GM12878 (cell line): ENCODE results near the gene SYDE2. TPM values are rescaled to one million over a fixed set of nuclear protein-coding genes. Genes with fewer than 3 reads are reported as not detected.

Source experiments
- microRNA-seq: library from miRNA; unstranded; fragments of <30 nt; microRNA quantifications from one replicate; pipeline ENCODE4, GENCODE V29; 2018
- polyA plus RNA-seq, 11 experiments: library from polyadenylated mRNA; depleted of rRNA in 4 of 11; unstranded in 6 of 11; stranded (reverse) in 5 of 11; fragments of >200 nt; fragmentation: Nextera tagmentation in 4 of 11; fragmentation: Illumina TruSeq in 1 of 11; extraction: Ambion mirVana in 4 of 11; extraction: Trizol in 1 of 11; gene quantifications; 1 replicate in 1 of 11; 2 replicates in 10 of 11; pipeline versions ENCODE4 v1.2.1 to v1.2.3, GENCODE V29; 2011 to 2016; ENCODE audit warnings: inconsistent platforms in 2 of 11, missing spikeins in 2 of 11, low read depth in 1 of 11
- small RNA-seq: library from RNA; depleted of rRNA; stranded (forward); fragments of <200 nt; gene quantifications from one replicate; pipeline ENCODE3, GENCODE V24; 2014
- total RNA-seq, 4 experiments: library from RNA; depleted of rRNA in 3 of 4; stranded (reverse); fragments of >200 nt in 3 of 4; fragmentation: Illumina TruSeq in 1 of 4; extraction: Trizol in 1 of 4; gene quantifications; 2 replicates each; pipeline versions ENCODE4 v1.2.1 to v1.2.3, GENCODE V29; 2013 to 2021

The SYDE2 gene
- total and polyA plus RNA-seq, 10 of the 15 experiments (the other 5 are each of a cell fraction or from before 2014, with no cell fraction given): 0.37 to 4.1 (median 1.8) TPM; not detected in 1

Small RNA genes lying within 50 kb of the gene (microRNA-seq; reads per million reads assigned to microRNA genes)
- gene MIR4423: 8.5 reads per million, percentile 41 among the genes with 10 or more reads in this experiment

Small RNA genes lying within 50 kb of the gene (small RNA-seq; reads per million reads assigned to genes)
- gene MIR4423: 0.62 reads per million, percentile 15 among the genes with 10 or more reads in this experiment

Other genes with a start within 250 kb of the SYDE2 start
- gene MCOLN2, start 203.9 kb downstream of the SYDE2 start, total RNA-seq (2014; rRNA removed): 228 and 233 TPM in 2 replicates
- 109 and 114 TPM in 2 replicates for gene MCOLN2, start 203.9 kb downstream of the SYDE2 start, total RNA-seq (2014; rRNA removed; fragmentation: Illumina TruSeq; extraction: Trizol)
- gene MCOLN2, start 203.9 kb downstream of the SYDE2 start, total RNA-seq (2021): 103 and 110 TPM in 2 replicates
- gene MCOLN2, start 203.9 kb downstream of the SYDE2 start, polyA plus RNA-seq (2011; rRNA removed): 165 and 228 TPM in 2 replicates
- 116 and 143 TPM in 2 replicates for gene MCOLN2, start 203.9 kb downstream of the SYDE2 start, polyA plus RNA-seq (2014; fragmentation: Illumina TruSeq; extraction: Trizol)
- gene MCOLN2, start 203.9 kb downstream of the SYDE2 start, polyA plus RNA-seq (2014; fragmentation: Nextera tagmentation; extraction: Ambion mirVana): 10 to 100 TPM; 25.9 to 46.7 TPM
- 189 and 218 TPM in 2 replicates for gene MCOLN2, start 203.9 kb downstream of the SYDE2 start, polyA plus RNA-seq (2014; rRNA removed)
- 100 to 1,000 TPM; 105 to 106 TPM for gene MCOLN2, start 203.9 kb downstream of the SYDE2 start, polyA plus RNA-seq (2016; fragmentation: Nextera tagmentation; extraction: Ambion mirVana)
- 2.3 and 2.5 TPM in 2 replicates for gene MCOLN3, start 152.5 kb downstream of the SYDE2 start, total RNA-seq (2014; rRNA removed)
- 3.6 and 3.7 TPM in 2 replicates for gene MCOLN3, start 152.5 kb downstream of the SYDE2 start, total RNA-seq (2014; rRNA removed; fragmentation: Illumina TruSeq; extraction: Trizol)
- gene MCOLN3, start 152.5 kb downstream of the SYDE2 start, total RNA-seq (2021): 3.2 and 4.1 TPM in 2 replicates
- 0.46 and 0.48 TPM in 2 replicates for gene MCOLN3, start 152.5 kb downstream of the SYDE2 start, polyA plus RNA-seq (2011; rRNA removed)
- gene MCOLN3, start 152.5 kb downstream of the SYDE2 start, polyA plus RNA-seq (2014; fragmentation: Illumina TruSeq; extraction: Trizol): 6.1 and 6.5 TPM in 2 replicates
- 1 to 10 TPM; 2.0 to 2.7 TPM for gene MCOLN3, start 152.5 kb downstream of the SYDE2 start, polyA plus RNA-seq (2014; fragmentation: Nextera tagmentation; extraction: Ambion mirVana)
- gene MCOLN3, start 152.5 kb downstream of the SYDE2 start, polyA plus RNA-seq (2014; rRNA removed): 6.6 and 7.4 TPM in 2 replicates
- 1 to 10 TPM; 4.0 to 4.5 TPM for gene MCOLN3, start 152.5 kb downstream of the SYDE2 start, polyA plus RNA-seq (2016; fragmentation: Nextera tagmentation; extraction: Ambion mirVana)
- gene C1orf52, start 58.6 kb upstream of the SYDE2 start, total RNA-seq (2014; rRNA removed): 20.4 and 26.8 TPM in 2 replicates
- 16.4 and 16.6 TPM in 2 replicates for gene C1orf52, start 58.6 kb upstream of the SYDE2 start, total RNA-seq (2014; rRNA removed; fragmentation: Illumina TruSeq; extraction: Trizol)
- 13.8 and 16.8 TPM in 2 replicates for gene C1orf52, start 58.6 kb upstream of the SYDE2 start, total RNA-seq (2021)
- gene C1orf52, start 58.6 kb upstream of the SYDE2 start, polyA plus RNA-seq (2011; rRNA removed): 22.9 and 34.8 TPM in 2 replicates
- gene C1orf52, start 58.6 kb upstream of the SYDE2 start, polyA plus RNA-seq (2014; fragmentation: Illumina TruSeq; extraction: Trizol): 12.8 and 15.1 TPM in 2 replicates
- 10 to 100 TPM in 1 of 2 experiments, 1 to 10 TPM in 1; 9.4 to 17.1 TPM for gene C1orf52, start 58.6 kb upstream of the SYDE2 start, polyA plus RNA-seq (2014; fragmentation: Nextera tagmentation; extraction: Ambion mirVana)
- gene C1orf52, start 58.6 kb upstream of the SYDE2 start, polyA plus RNA-seq (2014; rRNA removed): 18.1 and 27.3 TPM in 2 replicates
- 10 to 100 TPM; 37.6 to 39.5 TPM for gene C1orf52, start 58.6 kb upstream of the SYDE2 start, polyA plus RNA-seq (2016; fragmentation: Nextera tagmentation; extraction: Ambion mirVana)
- gene BCL10, start 75.6 kb upstream of the SYDE2 start, total RNA-seq (2014; rRNA removed): 20.0 and 22.6 TPM in 2 replicates
- gene BCL10, start 75.6 kb upstream of the SYDE2 start, total RNA-seq (2014; rRNA removed; fragmentation: Illumina TruSeq; extraction: Trizol): 21.7 and 23.7 TPM in 2 replicates
- gene BCL10, start 75.6 kb upstream of the SYDE2 start, total RNA-seq (2021): 25.3 and 28.1 TPM in 2 replicates
- gene BCL10, start 75.6 kb upstream of the SYDE2 start, polyA plus RNA-seq (2011; rRNA removed): 17.8 and 22.3 TPM in 2 replicates
- gene BCL10, start 75.6 kb upstream of the SYDE2 start, polyA plus RNA-seq (2014; fragmentation: Illumina TruSeq; extraction: Trizol): 18.3 and 21.1 TPM in 2 replicates
- 10 to 100 TPM; 16.7 to 19.0 TPM for gene BCL10, start 75.6 kb upstream of the SYDE2 start, polyA plus RNA-seq (2014; fragmentation: Nextera tagmentation; extraction: Ambion mirVana)
- 10.6 and 11.8 TPM in 2 replicates for gene BCL10, start 75.6 kb upstream of the SYDE2 start, polyA plus RNA-seq (2014; rRNA removed)
- gene BCL10, start 75.6 kb upstream of the SYDE2 start, polyA plus RNA-seq (2016; fragmentation: Nextera tagmentation; extraction: Ambion mirVana): 10 to 100 TPM; 26.8 to 35.2 TPM